Measurements from ENCODE around the gene KCTD11.

Gene KCTD11

GRCh38 chr17:7351665-7352502 lies at the start of gene KCTD11:
Gene KCTD11, plus strand, starts transcription at chr17:7352162.
- peak; percentile 40 for DNase-seq

- no peak for DNase-seq
Observed at GRCh38 chr17:7304179-7304578, 47.8 kb upstream of the KCTD11 start.

- DNase-seq = peak; percentile 100
Observed at GRCh38 chr17:7306911-7307685, 44.9 kb upstream of the KCTD11 start, which contains the start of gene EIF5A. Gene EIF5A, plus strand, starts transcription at chr17:7307628. Its CDS starts 2,008 bp downstream, at chr17:7309636.

GRCh38 chr17:7307686-7308624 lies 44.0 kb upstream of the KCTD11 start:
- no peak for DNase-seq

GRCh38 chr17:7308625-7309433 lies 43.1 kb upstream of the KCTD11 start:
- peak; percentile 79 for DNase-seq

GRCh38 chr17:7309628-7310027 lies 42.3 kb upstream of the KCTD11 start:
- DNase-seq = no peak

- DNase-seq = no peak
Observed at GRCh38 chr17:7311110-7311705, 40.8 kb upstream of the KCTD11 start.

- DNase-seq = no peak
Observed at GRCh38 chr17:7312432-7313087, 39.4 kb upstream of the KCTD11 start.

- DNase-seq = no peak
Observed at GRCh38 chr17:7313088-7313889, 38.7 kb upstream of the KCTD11 start.

GRCh38 chr17:7313890-7314718 lies 37.9 kb upstream of the KCTD11 start:
- no peak for DNase-seq

- peak; percentile 82 for DNase-seq
Observed at GRCh38 chr17:7314719-7315569, 37.0 kb upstream of the KCTD11 start, which contains the start of gene GPS2. Gene GPS2, minus strand, starts transcription at chr17:7315360. Its CDS starts 308 bp downstream, at chr17:7315052.

GRCh38 chr17:7315570-7316235 lies 36.3 kb upstream of the KCTD11 start:
- DNase-seq = peak; percentile 46

- DNase-seq = no peak
Observed at GRCh38 chr17:7317161-7317803, 34.7 kb upstream of the KCTD11 start.

- DNase-seq = no peak
Observed at GRCh38 chr17:7318121-7318860, 33.7 kb upstream of the KCTD11 start.

GRCh38 chr17:7321466-7321865 lies 30.5 kb upstream of the KCTD11 start:
- no peak for DNase-seq

All from NCI-H1105 treated with DMSO at 0.1 percent for 48 hours (cell line).